ENCODE measurements around the gene DBN1.
"Not testable (repeated sequence)": the region's sequence is repeated elsewhere in the genome, so short reads cannot be mapped to it uniquely, and the experiment has no call there.

DBN1 gene

GRCh38 chr5:177490992-177491391, 17.6 kb upstream of the DBN1 start:
- no peak overlapping the region for H3K4me3 ChIP-seq
- H3K27me3 ChIP-seq (ENCODE audit: low read depth) = no peaks in the 10 kb centered on the region
- in situ Hi-C loops (cut with MboI; ENCODE audit: low sequenced_read_pairs) = no loop called here
- peaks cover 12% of the 10 kb centered on the region for H3K4me1 ChIP-seq
- H3K36me3 ChIP-seq (replicated peaks) = peaks cover 81% of the 10 kb centered on the region
- no peaks in the 10 kb centered on the region for H3K9me3 ChIP-seq
- DNase-seq (ENCODE audit: low spot score in 2 of 2) = no peak

- DNase-seq (ENCODE audit: low spot score in 2 of 2) = no peak
- Histone ChIP-seq H3K4me3 (no peak overlapping the region), H3K36me3 (replicated peaks) (peaks cover 76% of the 10 kb centered on the region), H3K27me3 (ENCODE audit: low read depth) (no peaks in the 10 kb centered on the region), H3K4me1 (peaks cover 7% of the 10 kb centered on the region), H3K9me3 (no peaks in the 10 kb centered on the region)
- in situ Hi-C loops (cut with MboI; ENCODE audit: low sequenced_read_pairs) = no loop called here
These were observed 17.0 kb upstream of the DBN1 start for GRCh38 chr5:177490311-177490991.

- no peak for DNase-seq (ENCODE audit: low spot score in 2 of 2)
- Histone ChIP-seq H3K4me1 (no peaks in the 10 kb centered on the region), H3K36me3 (replicated peaks) (peaks cover 70% of the 10 kb centered on the region), H3K4me3 (no peak overlapping the region), H3K9me3 (no peaks in the 10 kb centered on the region), H3K27me3 (ENCODE audit: low read depth) (no peaks in the 10 kb centered on the region)
- in situ Hi-C loops (cut with MboI; ENCODE audit: low sequenced_read_pairs) = no loop called here
These were observed 15.8 kb upstream of the DBN1 start for GRCh38 chr5:177489119-177489716.

- in situ Hi-C loops (cut with MboI; ENCODE audit: low sequenced_read_pairs) = no loop called here
- no peak overlapping the region for H3K4me3 ChIP-seq
- H3K4me1 ChIP-seq = no peaks in the 10 kb centered on the region
- H3K9me3 ChIP-seq = no peaks in the 10 kb centered on the region
- H3K36me3 ChIP-seq (replicated peaks) = peaks cover 68% of the 10 kb centered on the region
- H3K27me3 ChIP-seq (ENCODE audit: low read depth) = no peaks in the 10 kb centered on the region
- no peak for DNase-seq (ENCODE audit: low spot score in 2 of 2)
These were observed 14.5 kb upstream of the DBN1 start for GRCh38 chr5:177487975-177488374.

DNA sequence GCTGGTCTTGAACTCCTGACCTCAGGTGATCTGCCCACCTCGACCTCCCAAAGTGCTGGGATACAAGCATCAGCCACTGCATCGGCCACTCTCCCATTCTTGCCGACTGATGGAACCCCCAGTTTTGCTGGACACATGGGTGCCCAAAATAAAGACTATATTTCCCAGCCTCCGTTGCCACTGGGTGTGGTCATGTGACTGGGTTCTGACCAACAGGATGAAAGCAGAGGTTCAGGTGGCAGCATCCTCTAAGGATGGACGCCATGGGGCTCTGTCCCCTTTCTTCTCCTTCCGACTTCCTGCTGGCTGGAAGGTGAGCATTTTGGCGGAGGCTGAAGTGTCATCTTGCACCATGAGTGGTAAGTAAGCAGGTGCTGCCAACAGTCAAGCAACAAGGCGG, 13.7 kb upstream of the DBN1 start:
- Histone ChIP-seq H3K36me3 (replicated peaks) (peaks cover 62% of the 10 kb centered on the region), H3K4me1 (no peaks in the 10 kb centered on the region), H3K27me3 (ENCODE audit: low read depth) (no peaks in the 10 kb centered on the region), H3K9me3 (no peaks in the 10 kb centered on the region), H3K4me3 (no peak overlapping the region)
- DNase-seq (ENCODE audit: low spot score in 2 of 2) = no peak
- in situ Hi-C loops (cut with MboI; ENCODE audit: low sequenced_read_pairs) = no loop called here

DNA sequence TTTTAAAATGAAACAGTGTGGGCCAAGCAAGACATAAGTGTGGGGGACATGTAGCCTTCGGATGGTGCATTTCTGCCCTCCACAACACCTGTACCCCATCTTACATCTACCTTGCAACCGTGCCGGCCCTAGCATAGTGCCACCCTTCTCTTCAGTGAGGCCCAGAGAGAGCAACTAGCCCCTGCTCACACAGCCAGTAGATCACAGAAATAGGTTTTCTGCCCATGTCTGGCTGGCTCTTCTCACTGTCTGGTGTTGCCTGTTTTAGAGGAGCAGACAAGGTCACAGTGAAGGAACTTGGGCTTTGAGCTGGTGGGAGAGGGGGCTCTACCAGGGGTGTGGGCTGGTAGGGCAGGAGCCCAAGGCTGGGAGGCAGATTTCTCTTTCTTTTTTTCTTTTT, 12.8 kb upstream of the DBN1 start:
- Histone ChIP-seq H3K4me1 (no peaks in the 10 kb centered on the region), H3K27me3 (ENCODE audit: low read depth) (no peaks in the 10 kb centered on the region), H3K36me3 (replicated peaks) (peaks cover 56% of the 10 kb centered on the region), H3K4me3 (no peak overlapping the region), H3K9me3 (no peaks in the 10 kb centered on the region)
- DNase-seq (ENCODE audit: low spot score in 2 of 2) = no peak
- in situ Hi-C loops (cut with MboI; ENCODE audit: low sequenced_read_pairs) = no loop called here

DNA sequence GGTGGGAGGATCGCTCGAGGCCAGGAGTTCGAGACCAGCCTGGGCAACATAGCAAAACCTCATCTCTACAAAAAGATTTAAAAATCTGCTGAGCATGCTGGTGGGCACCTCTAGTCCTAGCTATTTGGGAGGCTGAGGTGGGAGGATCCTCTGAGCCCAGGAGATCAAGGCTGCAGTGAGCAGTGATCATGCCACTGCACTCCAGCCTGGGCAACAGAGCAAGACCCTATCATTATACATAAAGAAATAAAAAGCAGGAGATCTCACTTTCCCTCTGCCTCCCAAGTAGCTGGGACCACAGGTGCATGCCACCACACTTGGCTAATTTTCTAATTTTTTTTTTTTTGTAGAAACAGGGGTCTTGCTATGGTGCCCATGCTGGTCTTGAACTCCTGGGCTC, 12.3 kb upstream of the DBN1 start:
- H3K9me3 ChIP-seq; H3K4me3 ChIP-seq; H3K27me3 ChIP-seq (ENCODE audit: low read depth); DNase-seq (ENCODE audit: low spot score in 2 of 2); in situ Hi-C loops (cut with MboI; ENCODE audit: low sequenced_read_pairs); H3K4me1 ChIP-seq: not testable (repeated sequence)
- peaks cover 51% of the 10 kb centered on the region for H3K36me3 ChIP-seq (replicated peaks)

DNA sequence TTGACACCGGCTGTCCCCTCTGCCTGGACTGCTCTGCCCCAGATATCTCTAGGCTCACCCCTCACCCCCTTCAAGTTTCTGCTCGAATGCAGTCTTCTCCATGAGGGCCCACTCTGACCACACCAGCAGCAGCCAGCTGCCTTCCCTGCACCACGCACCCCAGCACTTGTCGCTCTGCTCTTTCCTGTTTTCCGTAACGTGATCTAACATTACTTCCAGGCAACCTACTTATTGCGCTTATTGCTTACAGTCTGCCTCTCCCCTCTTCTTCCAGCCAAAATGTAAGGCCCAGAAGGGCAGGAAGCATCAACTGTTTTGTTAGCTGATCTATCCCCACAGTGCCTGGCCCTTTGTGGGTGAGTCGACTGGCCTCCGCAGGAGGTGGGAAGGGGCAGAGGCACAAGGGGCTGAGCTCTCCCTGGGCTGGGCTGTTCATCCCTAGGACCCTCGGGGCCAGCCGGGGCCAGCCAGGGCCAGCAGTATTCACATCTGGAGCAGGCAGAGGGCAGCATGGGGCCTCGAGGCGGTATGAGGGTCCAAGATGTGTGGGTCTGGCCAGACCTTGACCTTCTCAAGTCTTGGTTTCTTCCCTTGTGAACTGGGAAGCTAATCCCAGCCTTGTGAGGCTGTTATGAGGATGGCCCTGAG, 11.6 kb upstream of the DBN1 start:
- Histone ChIP-seq H3K36me3 (replicated peaks) (peaks cover 43% of the 10 kb centered on the region), H3K4me1 (no peaks in the 10 kb centered on the region), H3K27me3 (ENCODE audit: low read depth) (no peaks in the 10 kb centered on the region), H3K4me3 (no peak overlapping the region), H3K9me3 (no peaks in the 10 kb centered on the region)
- in situ Hi-C loops (cut with MboI; ENCODE audit: low sequenced_read_pairs) = no loop called here
- DNase-seq (ENCODE audit: low spot score in 2 of 2) = no peak

DNA sequence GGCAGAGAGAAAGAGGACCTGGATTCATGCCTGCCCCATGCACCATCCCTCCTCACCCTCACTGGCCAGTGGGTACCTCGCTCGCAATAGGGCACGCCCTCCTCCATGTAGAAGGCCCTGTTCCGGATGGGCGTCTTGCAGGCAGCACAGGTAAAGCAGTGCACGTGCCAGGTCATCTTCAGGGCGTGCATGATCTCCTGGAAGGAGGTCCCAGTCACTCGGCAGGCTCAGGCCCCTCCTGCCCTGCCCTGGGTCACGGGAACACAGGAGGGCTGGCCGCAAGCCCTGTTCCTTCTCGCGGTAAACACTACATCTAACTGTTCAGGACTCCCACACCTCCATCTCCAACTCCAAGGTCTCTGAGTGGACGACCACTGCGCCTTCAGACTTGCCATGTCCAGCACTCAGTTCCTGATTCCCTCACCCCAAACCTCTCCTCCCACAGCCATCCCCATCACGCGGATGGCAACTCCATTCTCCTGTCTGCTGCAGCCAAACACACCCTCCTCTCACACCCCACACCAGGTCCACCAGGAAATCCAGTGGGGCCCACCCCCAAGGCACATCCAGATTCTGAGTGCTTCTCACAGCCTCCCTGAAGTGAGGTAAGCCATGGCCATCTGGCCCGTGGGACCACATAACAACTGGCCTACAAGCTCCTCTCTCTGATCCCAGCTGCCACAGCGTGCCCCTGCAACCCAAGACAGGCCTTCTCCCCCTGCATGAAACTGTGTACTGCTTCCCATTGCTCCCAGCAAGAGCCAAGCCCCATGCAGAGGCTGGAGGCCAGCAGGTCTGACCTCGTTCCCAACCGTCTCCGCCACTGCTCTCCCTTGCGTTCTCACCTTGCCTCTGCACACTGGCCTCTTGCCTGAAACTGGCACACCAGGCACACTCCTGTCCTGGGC, 10.8 kb upstream of the DBN1 start:
- Histone ChIP-seq H3K27me3 (ENCODE audit: low read depth) (no peaks in the 10 kb centered on the region), H3K4me3 (no peak overlapping the region), H3K9me3 (no peaks in the 10 kb centered on the region), H3K36me3 (replicated peaks) (peaks cover 37% of the 10 kb centered on the region), H3K4me1 (no peaks in the 10 kb centered on the region)
- DNase-seq (ENCODE audit: low spot score in 2 of 2) = no peak
- in situ Hi-C loops (cut with MboI; ENCODE audit: low sequenced_read_pairs) = no loop called here

DNA sequence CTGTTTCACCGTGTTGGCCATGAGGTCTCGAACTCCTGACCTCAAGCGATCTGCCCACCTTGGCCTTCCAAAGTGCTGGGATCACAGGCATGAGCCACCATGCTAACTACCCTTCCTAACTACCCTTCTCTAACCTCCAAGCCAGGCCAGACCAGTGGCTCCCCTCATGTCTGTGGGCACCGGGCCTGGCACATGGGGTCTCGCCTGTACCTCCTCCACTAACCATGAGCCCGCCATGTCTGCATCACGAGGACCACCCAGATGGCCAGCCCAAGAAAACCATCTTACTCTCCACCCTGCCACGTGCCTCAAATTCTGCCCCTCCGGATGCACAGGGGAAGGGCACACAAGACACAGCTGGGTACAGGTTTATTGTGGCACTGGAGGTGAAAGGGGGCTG, 9.6 kb upstream of the DBN1 start:
- Histone ChIP-seq H3K9me3 (no peaks in the 10 kb centered on the region), H3K4me3 (no peak overlapping the region), H3K4me1 (no peaks in the 10 kb centered on the region), H3K36me3 (replicated peaks) (peaks cover 28% of the 10 kb centered on the region), H3K27me3 (ENCODE audit: low read depth) (no peaks in the 10 kb centered on the region)
- no peak for DNase-seq (ENCODE audit: low spot score in 2 of 2)
- in situ Hi-C loops (cut with MboI; ENCODE audit: low sequenced_read_pairs) = no loop called here

DNA sequence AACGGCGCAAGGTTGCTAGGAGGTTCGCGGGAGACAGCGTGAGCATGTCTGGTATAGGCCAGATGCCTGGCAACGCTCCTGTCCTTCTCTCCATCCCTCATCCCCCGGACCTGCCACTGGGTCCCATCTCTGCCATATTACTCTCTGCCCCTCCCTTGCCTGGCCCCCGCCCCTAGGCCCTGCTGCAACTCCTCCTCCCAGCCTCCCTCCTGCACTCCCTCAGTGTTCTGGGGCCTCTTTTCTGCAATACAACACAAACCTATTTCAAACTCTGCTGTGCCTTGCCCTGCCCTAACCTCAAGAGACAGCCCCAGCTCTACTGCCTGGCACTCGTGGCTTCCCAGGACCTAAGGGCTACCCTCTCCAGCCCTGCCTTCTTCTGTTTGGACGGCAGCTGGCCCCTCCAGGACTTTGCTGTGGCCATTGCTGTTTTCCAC, 8.9 kb upstream of the DBN1 start:
- Histone ChIP-seq H3K4me3 (no peak overlapping the region), H3K27me3 (ENCODE audit: low read depth) (no peaks in the 10 kb centered on the region), H3K4me1 (no peaks in the 10 kb centered on the region), H3K9me3 (no peaks in the 10 kb centered on the region), H3K36me3 (replicated peaks) (peaks cover 22% of the 10 kb centered on the region)
- no peak for DNase-seq (ENCODE audit: low spot score in 2 of 2)
- in situ Hi-C loops (cut with MboI; ENCODE audit: low sequenced_read_pairs) = no loop called here

DNA sequence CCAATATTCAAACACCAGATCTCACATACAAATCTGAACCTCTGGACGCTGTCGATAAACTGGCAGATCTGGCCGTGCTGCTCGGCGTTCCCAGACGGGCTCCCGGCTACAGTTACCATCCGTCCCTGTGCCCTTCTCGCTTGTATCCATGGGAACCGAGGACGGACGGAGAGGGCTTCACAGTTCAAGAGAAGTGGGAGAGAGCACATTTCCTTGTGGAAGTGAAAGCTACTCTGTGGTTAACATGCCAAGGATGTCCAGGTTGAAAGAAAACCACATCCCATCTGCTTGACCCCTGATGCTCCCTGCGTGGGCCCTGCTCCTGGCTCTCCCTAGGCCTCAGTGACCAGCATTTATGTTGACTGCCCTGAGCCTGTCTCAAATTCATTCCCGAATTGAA, 6.3 kb upstream of the DBN1 start:
- Histone ChIP-seq H3K9me3 (no peaks in the 10 kb centered on the region), H3K4me1 (no peaks in the 10 kb centered on the region), H3K36me3 (replicated peaks) (peaks cover 11% of the 10 kb centered on the region)

DNA sequence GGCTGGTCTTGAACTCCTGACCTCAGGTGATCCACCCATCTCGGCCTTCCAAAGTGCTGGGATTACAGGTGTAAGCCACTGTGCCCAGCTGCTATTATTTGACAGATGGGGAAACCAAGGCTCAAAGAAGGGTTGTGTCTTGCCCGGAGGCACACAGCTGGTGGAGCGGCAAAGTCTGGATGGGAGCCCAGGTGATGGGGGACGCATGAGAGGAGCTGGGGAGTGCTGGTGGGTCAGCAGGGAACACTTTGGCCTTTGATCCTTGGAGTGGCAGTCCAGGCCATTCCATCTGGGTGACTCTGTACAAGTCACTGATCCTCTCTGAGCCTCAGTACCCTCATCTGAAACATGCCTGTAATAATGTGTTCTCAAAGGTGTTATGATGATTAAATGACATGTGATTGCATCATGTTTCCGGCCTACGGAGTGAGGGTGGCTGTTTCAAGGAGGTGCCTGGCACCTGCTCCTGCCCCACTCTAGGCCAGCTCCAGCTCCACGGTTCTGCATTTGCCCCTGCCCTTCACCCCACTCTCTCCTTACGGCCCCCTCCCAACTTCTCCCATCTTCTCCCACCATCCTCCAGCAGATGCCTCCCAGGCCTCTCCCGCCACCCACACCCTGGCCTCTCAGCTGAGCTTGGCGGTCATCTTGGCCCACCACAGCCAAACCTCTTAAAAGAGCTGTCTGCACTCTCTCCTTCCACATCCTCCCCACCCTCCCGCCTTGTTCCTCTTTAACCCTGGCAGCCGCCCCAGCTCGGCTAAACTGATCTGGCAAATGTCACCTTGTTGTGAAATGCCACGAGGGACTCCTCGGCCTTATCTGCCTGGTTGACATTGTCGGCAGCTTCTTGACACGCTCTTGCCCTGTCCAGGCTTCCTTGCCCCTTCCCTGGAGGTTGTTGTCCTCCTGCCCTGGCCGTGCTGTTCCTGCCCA, 5.5 kb upstream of the DBN1 start:
- Histone ChIP-seq H3K36me3 (replicated peaks) (peaks cover 11% of the 10 kb centered on the region), H3K27me3 (ENCODE audit: low read depth) (no peaks in the 10 kb centered on the region), H3K9me3 (no peaks in the 10 kb centered on the region), H3K4me1 (peaks cover 2% of the 10 kb centered on the region; the same call in 1 of the 2 replicates), H3K4me3 (no peak overlapping the region)
- no peak for DNase-seq (ENCODE audit: low spot score in 2 of 2)
- in situ Hi-C loops (cut with MboI; ENCODE audit: low sequenced_read_pairs) = no loop called here

More for the DNA sequence above, 6.3 kb upstream of the DBN1 start:
- no peak for DNase-seq (ENCODE audit: low spot score in 2 of 2)
- in situ Hi-C loops (cut with MboI; ENCODE audit: low sequenced_read_pairs) = no loop called here
- Histone ChIP-seq H3K4me3 (no peak overlapping the region), H3K27me3 (ENCODE audit: low read depth) (no peaks in the 10 kb centered on the region)

Data from HAP-1 (cell line).